PFSK-1 (cell line): ENCODE measurements around the gene NOL12.

Source experiments
- POLR2AphosphoS5 ChIP-seq: IDR thresholded peaks from 2 replicates; pipeline ENCODE4 v1.6.1; 2012; ENCODE audit warnings: low read depth, mild to moderate bottlenecking, control low read depth, low read length, moderate library complexity
- REST ChIP-seq, 2 experiments: IDR thresholded peaks; 2 replicates each; pipeline versions ENCODE4 v1.6.1 to v1.8.0; 2011 to 2012; ENCODE audit warnings: low read depth in 2 of 2, low read length in 2 of 2, control low read depth in 1 of 2, inconsistent platforms in 1 of 2, mild to moderate bottlenecking in 1 of 2, moderate library complexity in 1 of 2; ENCODE audit not compliant: insufficient read depth in 1 of 2
- SIN3A ChIP-seq: IDR thresholded peaks from 2 replicates; pipeline ENCODE4 v1.6.1; 2012; ENCODE audit warnings: mild to moderate bottlenecking, low read length, moderate library complexity, borderline replicate concordance; ENCODE audit not compliant: insufficient read depth
- TAF1 ChIP-seq: IDR thresholded peaks from 2 replicates; pipeline ENCODE4 v1.6.1; 2012; ENCODE audit warnings: low read length, control low read depth, borderline replicate concordance; ENCODE audit not compliant: insufficient read depth

- TF ChIP-seq POLR2AphosphoS5 (no peak), SIN3A (no peak), TAF1 (no peak), REST (IDR thresholded peaks at IDR 0.05; ENCODE audit: insufficient read depth in 1 of 2, low read depth in 2 of 2, low read length in 2 of 2) (no peak)
These were observed 49.2 kb upstream of the NOL12 start for GRCh38 chr22:37636949-37637273.
